GM12891 (cell line): ENCODE results near the gene SPAG9.

Experiments used
- DNase-seq: peaks from one replicate; pipeline ENCODE4 v3.0.0; 2011; ENCODE audit warnings: low spot score; ENCODE audit not compliant: insufficient read length
- FAIRE-seq: peaks from 2 replicates; lab custom pipeline; 2011; peaks lifted over from hg19 to GRCh38; lab: Jason Lieb, UNC
- PAX5 ChIP-seq: IDR thresholded peaks from 2 replicates; pipeline ENCODE4 v1.6.1; 2011; ENCODE audit warnings: low read length, moderate library complexity, mild to moderate bottlenecking; ENCODE audit not compliant: insufficient read depth, severe bottlenecking
- POLR2A ChIP-seq: IDR thresholded peaks from 2 replicates; pipeline ENCODE4 v1.6.1; 2011; ENCODE audit warnings: low read depth, low read length, control low read depth
- POLR2AphosphoS5 ChIP-seq: IDR thresholded peaks from 2 replicates; pipeline ENCODE4 v1.6.1; 2011; ENCODE audit warnings: low read depth, low read length, control low read depth
- POU2F2 ChIP-seq: IDR thresholded peaks from 2 replicates; pipeline ENCODE4 v1.6.1; 2011; ENCODE audit warnings: low read depth, mild to moderate bottlenecking, control low read depth, low read length, moderate library complexity
- SPI1 ChIP-seq: IDR thresholded peaks from 2 replicates; pipeline ENCODE4 v1.6.1; 2011; ENCODE audit warnings: low read depth, low read length, control low read depth
- TAF1 ChIP-seq: IDR thresholded peaks from 2 replicates; pipeline ENCODE4 v1.6.1; 2011; ENCODE audit warnings: low read depth, low read length, control low read depth

The SPAG9 gene

DNA sequence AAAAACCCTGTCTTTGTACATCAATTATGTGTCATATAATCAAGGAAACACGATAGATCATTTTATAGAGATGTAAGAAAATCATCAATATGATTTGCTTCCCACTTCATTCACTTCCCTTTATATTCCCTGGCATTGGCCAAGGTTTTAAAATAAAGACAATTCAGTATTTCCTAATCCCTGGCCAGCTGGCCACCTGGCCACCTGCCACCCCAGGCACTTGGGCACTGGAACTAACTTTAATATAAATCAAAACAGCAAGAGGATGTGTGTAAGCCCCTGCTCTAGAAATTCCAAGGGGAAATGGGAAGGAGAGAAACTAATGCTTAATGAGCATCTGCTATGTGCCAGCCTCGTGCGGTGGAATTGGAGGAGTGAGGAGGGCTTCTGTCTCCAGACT, 195.9 kb downstream of the SPAG9 start:
- TF ChIP-seq PAX5 (no peak), SPI1 (no peak), TAF1 (no peak), POU2F2 (no peak), POLR2A (no peak), POLR2AphosphoS5 (no peak)
- FAIRE-seq (no peak), DNase-seq (no peak)

DNA sequence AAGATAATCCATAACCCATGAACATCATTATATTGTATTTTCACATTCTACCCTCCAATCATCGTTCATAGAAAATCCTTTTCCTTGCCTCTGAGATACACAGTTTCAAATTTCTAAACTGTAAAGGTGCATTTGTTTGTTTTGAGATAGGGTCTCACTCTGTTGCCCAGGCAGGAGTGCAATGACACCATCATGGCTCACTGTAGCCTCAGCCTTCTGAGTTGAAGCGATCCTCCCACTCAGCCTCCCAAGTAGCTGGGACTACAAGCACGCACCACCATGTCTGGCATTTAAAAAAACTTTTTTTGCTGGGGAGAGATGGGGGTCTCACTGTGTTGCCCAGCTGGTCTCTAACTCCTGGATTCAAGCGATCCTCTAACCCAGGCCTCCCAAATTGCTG, 196.4 kb downstream of the SPAG9 start:
- no peak for FAIRE-seq
- TF ChIP-seq POLR2AphosphoS5 (no peak), POLR2A (no peak), POU2F2 (no peak), TAF1 (no peak), PAX5 (no peak), SPI1 (no peak)
- no peak for DNase-seq

DNA sequence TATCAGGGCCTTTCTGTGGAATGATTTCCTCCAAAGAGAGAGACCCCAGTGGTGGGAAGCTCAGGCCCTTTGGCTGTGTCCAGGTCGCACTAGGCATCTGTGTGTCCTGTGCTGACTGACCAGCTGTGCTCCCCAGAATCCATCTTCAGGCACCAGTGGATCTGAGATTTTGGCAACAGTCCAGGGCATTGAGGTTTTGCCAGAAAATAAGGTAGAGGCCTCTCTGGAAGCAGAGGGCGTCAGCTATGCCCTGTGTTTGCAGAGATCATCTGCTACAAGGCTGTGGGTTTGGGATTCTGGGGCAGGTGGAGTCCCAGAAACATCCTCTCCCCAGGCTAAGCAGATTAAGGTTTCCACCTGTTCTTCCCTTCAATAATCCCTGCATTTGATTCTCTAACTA, 197.1 kb downstream of the SPAG9 start:
- DNase-seq, result no peak
- TF ChIP-seq POLR2AphosphoS5 (no peak), POU2F2 (no peak)
- FAIRE-seq, result no peak

DNA sequence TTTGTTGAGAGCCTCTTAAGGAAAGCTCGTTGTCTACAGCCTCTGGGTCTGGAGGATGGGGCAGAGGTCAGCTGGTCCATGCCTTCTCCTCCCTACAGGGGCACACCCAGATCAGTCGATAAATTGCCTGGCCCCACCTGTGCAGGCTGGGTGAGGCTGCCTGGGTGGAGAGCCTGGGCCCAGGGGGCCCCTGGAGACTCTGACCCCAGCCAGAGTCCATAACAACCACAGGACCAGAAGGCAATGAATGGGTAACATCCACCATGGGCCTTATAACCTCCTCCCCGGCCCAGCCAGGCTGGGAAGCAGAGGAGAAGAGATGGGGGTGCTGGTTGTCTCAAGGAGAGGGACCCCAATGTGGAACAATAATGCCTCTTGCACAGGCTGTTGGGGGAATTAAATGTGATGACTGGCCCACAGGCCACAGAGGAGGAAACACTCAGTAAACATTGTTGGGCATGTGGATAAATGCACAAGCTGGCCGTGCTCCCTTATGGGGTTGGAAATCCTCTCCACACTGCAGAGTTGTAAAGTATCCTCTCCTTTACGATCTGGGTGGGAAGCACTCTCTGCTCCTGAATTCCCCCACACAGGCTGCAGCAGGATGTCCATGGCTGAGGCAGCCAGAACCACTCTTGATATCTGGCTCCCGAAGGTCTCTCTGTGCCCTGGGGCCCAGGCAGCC, 197.8 kb downstream of the SPAG9 start:
- TF ChIP-seq TAF1 (no peak), SPI1 (no peak), POU2F2 (no peak), POLR2A (no peak)
- FAIRE-seq, result no peak
- no peak for DNase-seq

DNA sequence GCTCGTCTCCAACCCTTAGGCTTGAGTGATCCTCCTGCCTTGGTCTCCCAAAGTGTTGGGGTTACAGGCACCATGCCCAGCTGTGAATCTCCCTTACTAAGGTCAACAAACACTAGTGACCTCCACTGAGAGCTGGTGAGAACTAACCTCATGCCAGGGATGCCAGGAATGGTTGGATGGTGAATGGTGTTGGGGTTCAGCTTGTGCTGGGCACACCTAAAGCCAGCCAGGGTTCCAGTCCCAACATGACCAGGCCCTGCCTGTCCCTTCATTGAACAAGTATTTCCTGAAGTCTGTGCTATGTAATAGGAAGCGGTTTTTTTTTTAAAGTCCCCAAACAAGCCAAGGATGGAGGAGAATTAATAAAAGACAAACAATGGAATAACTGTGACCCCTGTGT, 198.6 kb downstream of the SPAG9 start:
- FAIRE-seq (no peak), DNase-seq (no peak)
- TF ChIP-seq SPI1, result no peak
- TF ChIP-seq POLR2A, result no peak
- TF ChIP-seq TAF1, result no peak
- no peak for TF ChIP-seq POLR2AphosphoS5
- no peak for TF ChIP-seq PAX5
- TF ChIP-seq POU2F2, result no peak

DNA sequence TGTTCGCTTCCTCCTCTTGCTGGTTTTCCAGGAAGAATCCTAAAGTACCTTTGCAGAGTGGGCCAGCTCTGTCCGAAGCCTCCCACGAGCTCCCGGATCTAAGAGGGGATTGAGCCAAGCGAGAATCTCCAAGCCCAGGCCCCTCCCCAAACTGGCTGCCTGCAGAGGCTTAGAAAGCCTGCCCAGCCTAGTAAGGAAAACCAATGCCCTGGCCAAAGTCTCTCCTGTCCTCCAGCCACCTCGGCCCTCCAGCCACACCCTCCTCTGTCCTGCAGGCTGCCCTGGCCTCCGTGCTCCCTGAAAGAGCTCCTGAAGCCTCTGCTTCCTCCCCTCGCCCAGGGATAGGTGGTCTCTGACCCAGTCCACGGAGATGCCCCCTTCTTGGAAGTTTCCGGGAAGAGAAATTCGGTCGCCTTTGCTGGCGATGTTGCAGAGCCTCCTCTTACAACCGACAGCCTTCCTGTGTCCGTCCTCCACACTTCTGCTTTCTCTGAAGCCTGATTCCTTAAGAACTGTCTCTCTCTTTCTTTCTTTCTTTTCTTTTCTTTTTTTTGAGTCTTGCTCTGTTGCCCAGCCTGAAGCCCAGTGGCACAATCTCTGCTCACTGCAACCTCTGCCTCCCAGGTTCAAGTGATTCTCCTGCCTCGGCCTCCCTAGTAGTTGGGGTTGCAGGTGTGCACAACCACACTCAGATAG, 199.6 kb downstream of the SPAG9 start:
- no peak for FAIRE-seq

DNA sequence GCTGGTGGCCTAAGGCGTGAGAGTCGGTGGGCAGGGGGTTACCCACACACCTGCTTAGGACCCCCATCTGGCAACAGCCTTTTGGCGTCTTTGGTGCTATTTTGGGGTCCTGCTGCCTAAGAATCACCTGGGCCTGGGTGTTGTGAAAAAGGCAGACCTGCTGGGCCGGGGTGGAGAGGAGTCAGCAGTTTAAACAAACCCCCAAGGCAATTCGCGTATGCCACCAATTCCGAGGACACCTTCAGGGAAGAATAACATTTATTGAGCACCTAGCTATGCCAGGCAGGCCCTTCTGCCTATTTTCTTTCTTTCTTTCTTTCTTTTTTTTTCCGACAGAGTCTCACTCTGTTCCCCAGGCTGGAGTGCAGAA, 200.6 kb downstream of the SPAG9 start:
- no peak for DNase-seq
- TF ChIP-seq POLR2A (no peak), TAF1 (no peak), PAX5 (no peak), POLR2AphosphoS5 (no peak), POU2F2 (no peak), SPI1 (no peak)
- FAIRE-seq, result no peak

More for the DNA sequence above, 199.6 kb downstream of the SPAG9 start:
- no peak for TF ChIP-seq SPI1
- no peak for TF ChIP-seq TAF1
- TF ChIP-seq POU2F2, result no peak
- no peak for TF ChIP-seq POLR2AphosphoS5
- no peak for TF ChIP-seq POLR2A
- no peak for TF ChIP-seq PAX5
- no peak for DNase-seq

DNA sequence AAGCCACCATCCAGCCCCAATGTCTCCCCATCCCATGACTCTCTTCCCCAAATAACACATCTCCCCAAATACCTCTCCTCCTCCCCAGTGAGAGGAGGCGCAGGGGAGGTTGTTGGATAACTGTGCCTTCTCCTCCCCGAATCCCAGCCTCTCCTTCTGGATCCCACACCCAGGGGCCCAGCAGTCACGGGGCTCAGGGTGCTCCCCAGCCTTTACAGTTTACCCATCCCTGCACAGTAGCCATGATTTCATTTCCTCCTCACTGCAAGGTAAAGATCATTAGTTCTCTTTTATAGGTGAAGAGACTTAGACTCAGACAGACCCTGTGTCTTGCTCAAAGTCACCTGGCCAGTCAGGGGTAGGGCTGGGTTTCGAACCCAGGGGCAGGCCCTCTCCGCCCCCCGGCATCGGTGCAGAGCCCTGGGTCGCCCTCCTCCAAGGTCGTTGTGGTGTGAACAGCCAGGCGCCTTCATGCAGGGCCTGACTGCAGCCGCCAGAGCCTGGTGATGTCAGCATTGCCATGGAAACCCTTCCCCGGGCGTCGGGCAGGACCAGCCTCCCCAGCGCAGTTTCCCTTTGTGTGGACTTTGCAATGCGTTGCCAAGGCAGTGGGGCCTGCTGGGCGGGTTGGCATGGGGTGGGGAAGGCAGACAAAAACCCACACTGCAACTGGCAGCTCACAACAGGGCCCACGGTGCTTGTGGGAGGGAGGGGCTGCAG, 201.2 kb downstream of the SPAG9 start:
- TF ChIP-seq TAF1 (no peak), POLR2AphosphoS5 (no peak), POU2F2 (no peak), POLR2A (no peak), PAX5 (no peak), SPI1 (no peak)
- FAIRE-seq (peak; percentile 78), DNase-seq (peak; percentile 90)

DNA sequence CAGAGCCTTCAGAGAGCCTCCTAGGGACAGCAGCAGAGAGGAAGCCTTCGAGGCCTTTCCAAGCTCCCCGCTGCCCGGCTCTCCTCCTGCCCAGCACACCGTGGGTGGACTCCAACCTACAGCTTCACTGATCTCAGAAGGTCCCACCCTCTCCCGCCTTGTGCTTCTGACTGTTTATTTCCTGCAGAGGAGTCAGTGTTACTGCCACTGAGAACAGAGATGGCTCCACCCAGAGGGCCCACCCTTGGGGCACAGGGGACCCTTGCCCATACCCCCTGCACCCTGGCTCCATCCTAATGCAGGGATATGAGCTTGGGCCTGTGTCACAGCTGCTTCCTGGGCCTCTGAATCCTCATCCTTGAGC, 201.8 kb downstream of the SPAG9 start:
- FAIRE-seq (no peak), DNase-seq (no peak)
- TF ChIP-seq PAX5 (no peak), SPI1 (no peak), POLR2A (no peak), TAF1 (no peak), POU2F2 (no peak), POLR2AphosphoS5 (no peak)
